ENCODE results near the gene CACTIN. TPM values are rescaled to one million over a fixed set of nuclear protein-coding genes. Genes with fewer than 3 reads are reported as not detected.

CACTIN gene
- 10 to 100 TPM; 21.1 to 46.5 (median 33.6) TPM for total RNA-seq

GRCh38 chr19:3626473-3627350 is at the start of gene CACTIN:
Gene CACTIN (minus strand): TSS chr19:3626790. CDS start chr19:3626762, 28 bp downstream.
- H3K4me3 ChIP-seq (ENCODE audit: low read depth, poor library complexity, severe bottlenecking) = peak within 1 kb of the TSS; percentile 88
- WGBS, 2 donors = 0 to 1% methylated on average over 46 to 60 of the region's 80 CpGs
- intact Hi-C loops (cut with DNase I; ENCODE audit: low total_unique reads) = no loop called here
- peak; percentile 98 to 100 for DNase-seq (ENCODE audit: low spot score in 2 of 2)
- TF ChIP-seq CTCF (IDR thresholded peaks at IDR 0.05) (peak in 1 of 3 donors; percentile 27), POLR2A (IDR thresholded peaks at IDR 0.05) (no peak)

GRCh38 chr19:3674784-3675543 is 48.4 kb upstream of the CACTIN start:
- no peak for DNase-seq (ENCODE audit: low spot score in 2 of 2)
- WGBS, 2 donors = 94 to 96% methylated on average over 13 of the region's 13 CpGs
- no peak overlapping the region for H3K4me3 ChIP-seq (ENCODE audit: low read depth, poor library complexity, severe bottlenecking)
- intact Hi-C loops (cut with DNase I; ENCODE audit: low total_unique reads) = no loop called here
- TF ChIP-seq CTCF (IDR thresholded peaks at IDR 0.05) (no peak), POLR2A (IDR thresholded peaks at IDR 0.05) (no peak)

- no peak for DNase-seq (ENCODE audit: low spot score in 2 of 2)
- intact Hi-C loops (cut with DNase I; ENCODE audit: low total_unique reads) = no loop called here
- WGBS, 2 donors = 94 to 98% methylated on average over 18 to 19 of the region's 34 CpGs
- no peak overlapping the region for H3K4me3 ChIP-seq (ENCODE audit: low read depth, poor library complexity, severe bottlenecking)
- TF ChIP-seq CTCF (IDR thresholded peaks at IDR 0.05) = no peak
- TF ChIP-seq POLR2A (IDR thresholded peaks at IDR 0.05) = no peak
These were observed 47.2 kb upstream of the CACTIN start for GRCh38 chr19:3673506-3674439.

GRCh38 chr19:3672993-3673392 is 46.4 kb upstream of the CACTIN start:
- intact Hi-C loops (cut with DNase I; ENCODE audit: low total_unique reads) = no loop called here
- no peak overlapping the region for H3K4me3 ChIP-seq (ENCODE audit: low read depth, poor library complexity, severe bottlenecking)
- no peak for TF ChIP-seq POLR2A (IDR thresholded peaks at IDR 0.05)
- TF ChIP-seq CTCF (IDR thresholded peaks at IDR 0.05) = no peak
- 91 to 93% methylated on average over 13 of the region's 13 CpGs for WGBS, 2 donors
- DNase-seq (ENCODE audit: low spot score in 2 of 2) = no peak

GRCh38 chr19:3672575-3672948 is 46.0 kb upstream of the CACTIN start:
- intact Hi-C loops (cut with DNase I; ENCODE audit: low total_unique reads) = no loop called here
- 91 to 92% methylated on average over 8 of the region's 8 CpGs for WGBS, 2 donors
- H3K4me3 ChIP-seq (ENCODE audit: low read depth, poor library complexity, severe bottlenecking) = no peak overlapping the region
- TF ChIP-seq POLR2A (IDR thresholded peaks at IDR 0.05) = no peak
- no peak for TF ChIP-seq CTCF (IDR thresholded peaks at IDR 0.05)
- no peak for DNase-seq (ENCODE audit: low spot score in 2 of 2)

Measured in lower leg skin (tissue), 4 donors.